OCI-LY3 (cell line): Measurements from ENCODE around the gene BUD23.

Experiments
- H2AFZ ChIP-seq: fragments of 200-600, 300-600 bp; shearing (Covaris generic); 2 replicates; pipeline ENCODE4 v1.6.0; 2014; ENCODE audit warnings: antibody characterized with exemption, low read depth, low read length
- H3K27ac ChIP-seq: fragments of 200-600, 300-600 bp; sonication (generic); 2 replicates; pipeline ENCODE4 v1.5.1; 2014; ENCODE audit warnings: mild to moderate bottlenecking, low read length, moderate library complexity, mixed read lengths
- H3K27me3 ChIP-seq: fragments of 200-600, 300-600 bp; sonication (generic); 2 replicates; pipeline ENCODE4 v1.6.1; 2014; ENCODE audit warnings: low read depth, low read length, mixed read lengths
- H3K36me3 ChIP-seq: fragments of 200-600, 300-600 bp; sonication (generic); replicated peaks from 2 replicates; pipeline ENCODE3; 2014; ENCODE audit warnings: low read depth, low read length, mixed read lengths
- H3K4me1 ChIP-seq: fragments of 300-600, 200-600 bp; sonication (generic); 2 replicates; pipeline ENCODE4 v1.6.1; 2014; ENCODE audit warnings: low read length, mixed read lengths
- H3K4me2 ChIP-seq: fragments of 200-600, 300-600 bp; sonication (generic); 2 replicates; pipeline ENCODE4 v1.6.1; 2014; ENCODE audit warnings: low read length, mixed read lengths
- H3K4me3 ChIP-seq: fragments of 300-600, 200-600 bp; sonication (generic); 2 replicates; pipeline ENCODE4 v1.5.1; 2014; ENCODE audit warnings: antibody characterized with exemption, mild to moderate bottlenecking, low read length, moderate library complexity
- H3K79me2 ChIP-seq: fragments of 300-600, 200-600 bp; shearing (Covaris generic); 2 replicates; pipeline ENCODE4 v1.6.1; 2014; ENCODE audit warnings: mild to moderate bottlenecking, low read length, mixed read lengths
- H3K9ac ChIP-seq: fragments of 300-600, 200-600 bp; shearing (Covaris generic); 2 replicates; pipeline ENCODE4 v1.6.0; 2014; ENCODE audit warnings: mild to moderate bottlenecking, low read length, moderate library complexity
- H3K9me3 ChIP-seq: fragments of 200-600, 300-600 bp; shearing (Covaris generic); 2 replicates; pipeline ENCODE4 v1.6.1; 2014; ENCODE audit warnings: low read length, mixed read lengths; ENCODE audit not compliant: insufficient read depth
- H4K20me1 ChIP-seq: fragments of 200-600, 300-600 bp; sonication (generic); 2 replicates; pipeline ENCODE4 v1.6.1; 2016; ENCODE audit warnings: low read length, mixed read lengths; ENCODE audit not compliant: insufficient read depth
- CTCF ChIP-seq: fragments of 200-600, 300-600 bp; sonication (generic); IDR thresholded peaks from 2 replicates; pipeline ENCODE4 v1.5.1; 2014; ENCODE audit warnings: antibody characterized with exemption, low read length, low read depth
- EZH2phosphoT487 ChIP-seq: fragments of 200-600 bp; shearing (Covaris generic); IDR thresholded peaks from 2 replicates; pipeline ENCODE4 v1.6.1; 2018; ENCODE audit warnings: antibody characterized with exemption, mixed run types, low read depth

The BUD23 gene

DNA sequence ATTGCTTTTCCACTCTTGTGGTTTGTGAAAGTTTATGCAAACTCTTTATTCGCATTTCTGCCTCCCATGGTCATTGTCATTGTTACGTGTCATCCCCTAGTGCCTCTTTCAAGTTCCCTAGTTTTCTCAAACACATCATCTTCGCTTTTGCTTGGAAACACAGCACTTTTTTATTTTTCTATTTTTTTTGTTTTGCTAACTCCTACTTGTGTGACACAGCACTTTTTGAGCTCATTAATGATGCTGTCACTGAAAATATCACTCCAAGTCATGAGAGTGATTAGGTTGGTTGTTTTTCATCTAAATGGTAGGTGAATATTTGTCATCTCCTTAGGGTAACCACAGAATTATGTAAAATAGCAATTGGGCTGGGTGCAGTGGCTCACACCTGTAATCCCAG, 44.6 kb downstream of the BUD23 start:
- Histone ChIP-seq H3K36me3 (no peaks in the 10 kb centered on the region), H3K9ac (no peak overlapping the region), H3K4me3 (no peak overlapping the region), H3K79me2 (no peaks in the 10 kb centered on the region), H2AFZ (no peak overlapping the region), H3K9me3 (no peaks in the 10 kb centered on the region), H4K20me1 (no peaks in the 10 kb centered on the region), H3K27ac (no peak overlapping the region), H3K4me1 (no peaks in the 10 kb centered on the region), H3K27me3 (peaks cover 12% of the 10 kb centered on the region; the same call in 1 of the 2 replicates), H3K4me2 (no peak overlapping the region)
- TF ChIP-seq EZH2phosphoT487 (no peak), CTCF (no peak)

DNA sequence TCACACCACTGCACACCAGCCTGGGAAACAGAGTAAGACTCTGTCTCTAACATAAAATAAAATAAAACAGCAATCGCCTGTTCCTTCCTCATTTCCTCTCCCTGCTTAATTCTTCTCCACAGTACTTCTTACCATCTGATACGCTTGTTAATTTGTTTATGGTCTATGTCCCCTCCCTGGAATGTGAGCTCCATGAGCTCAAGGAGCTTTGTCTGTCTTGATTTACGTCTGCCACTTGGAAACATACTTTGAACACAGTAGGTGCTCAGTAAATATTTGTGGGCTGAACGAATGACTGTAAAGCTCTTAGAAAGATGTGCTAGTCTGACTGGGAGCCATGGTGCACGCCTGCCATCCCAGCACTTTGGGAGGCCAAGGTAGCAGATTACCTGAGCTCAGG, 45.2 kb downstream of the BUD23 start:
- no peak for TF ChIP-seq CTCF
- TF ChIP-seq EZH2phosphoT487: no peak

DNA sequence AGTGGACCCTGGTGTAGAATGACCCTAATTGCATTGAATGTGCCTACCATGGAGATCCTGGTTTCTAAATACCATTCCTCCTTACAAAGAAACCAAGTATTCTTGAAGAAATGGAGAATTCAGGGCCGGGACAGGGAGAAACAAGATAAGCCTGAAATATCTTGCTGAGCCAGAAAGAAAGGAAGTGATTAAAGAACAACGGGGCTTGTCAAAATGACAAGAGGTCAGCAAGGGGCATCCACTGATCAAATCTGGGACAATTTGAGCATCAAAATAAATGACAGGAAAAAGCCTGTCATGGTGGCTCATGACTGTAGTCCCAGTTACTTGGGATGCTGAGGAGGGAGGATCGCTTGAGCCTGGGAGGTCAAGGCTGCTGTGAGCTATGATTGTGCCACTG, 47.1 kb downstream of the BUD23 start:
- Histone ChIP-seq H4K20me1 (no peaks in the 10 kb centered on the region), H3K27ac (no peak overlapping the region), H3K4me3 (no peak overlapping the region), H3K79me2 (no peaks in the 10 kb centered on the region), H3K4me1 (no peaks in the 10 kb centered on the region), H3K36me3 (no peaks in the 10 kb centered on the region), H3K9me3 (no peaks in the 10 kb centered on the region), H3K9ac (no peak overlapping the region), H3K4me2 (no peak overlapping the region), H2AFZ (no peak overlapping the region), H3K27me3 (peaks cover 12% of the 10 kb centered on the region; the same call in 1 of the 2 replicates)
- TF ChIP-seq EZH2phosphoT487 (no peak), CTCF (no peak)

More for the DNA sequence above, 45.2 kb downstream of the BUD23 start:
- Histone ChIP-seq H2AFZ (no peak overlapping the region), H3K9ac (no peak overlapping the region), H3K27ac (no peak overlapping the region), H3K4me2 (no peak overlapping the region), H3K9me3 (no peaks in the 10 kb centered on the region), H3K79me2 (no peaks in the 10 kb centered on the region), H3K36me3 (no peaks in the 10 kb centered on the region), H3K27me3 (peaks cover 12% of the 10 kb centered on the region; the same call in 1 of the 2 replicates), H4K20me1 (no peaks in the 10 kb centered on the region), H3K4me1 (no peaks in the 10 kb centered on the region), H3K4me3 (no peak overlapping the region)

DNA sequence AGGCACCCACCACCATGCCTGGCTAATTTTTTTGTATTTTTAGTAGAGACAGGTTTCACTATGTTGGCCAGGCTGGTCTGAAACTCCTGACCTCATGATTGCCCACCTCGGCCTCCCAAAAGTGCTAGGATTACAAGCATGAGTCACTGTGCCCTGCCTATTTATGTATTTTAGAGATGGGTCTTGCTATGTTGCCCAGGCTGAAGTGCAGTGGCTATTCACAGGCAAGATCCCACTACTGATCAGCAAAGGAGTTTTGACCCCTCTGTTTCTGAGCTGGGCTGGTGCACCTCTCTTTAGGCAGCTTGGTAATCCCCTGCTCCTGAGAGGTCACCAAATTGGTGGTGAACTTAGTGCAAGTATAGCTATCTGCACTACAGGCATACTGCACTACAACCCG, 49.0 kb downstream of the BUD23 start:
- Histone ChIP-seq H4K20me1 (peaks cover under 1% of the 10 kb centered on the region; the same call in 1 of the 2 replicates), H3K4me3 (no peak overlapping the region), H3K4me2 (no peak overlapping the region)

More for the DNA sequence above, 49.0 kb downstream of the BUD23 start:
- H3K4me1 ChIP-seq: no peaks in the 10 kb centered on the region
- peaks cover under 1% of the 10 kb centered on the region; the same call in 1 of the 2 replicates for H3K79me2 ChIP-seq
- H3K9me3 ChIP-seq: no peaks in the 10 kb centered on the region
- no peak overlapping the region for H3K9ac ChIP-seq
- no peak overlapping the region for H3K27ac ChIP-seq
- no peak for TF ChIP-seq EZH2phosphoT487
- TF ChIP-seq CTCF: no peak
- peaks cover 9% of the 10 kb centered on the region for H3K36me3 ChIP-seq
- no peak overlapping the region for H2AFZ ChIP-seq
- H3K27me3 ChIP-seq: peaks cover 7% of the 10 kb centered on the region; the same call in 1 of the 2 replicates
